Osteocyte (in vitro differentiated cells): ENCODE data around the gene RTN4R. TPM values are rescaled to one million over a fixed set of nuclear protein-coding genes. Genes with fewer than 3 reads are reported as not detected.

Experiments
- DNase-seq: peaks from one replicate; pipeline ENCODE4 v3.0.0; 2021; ENCODE audit warnings: mixed read lengths; ENCODE audit not compliant: unreplicated experiment; ENCODE audit errors: extremely low spot score
- H3K27ac Mint-ChIP-seq: one replicate; pipeline ENCODE4 v1.8.0; 2021; ENCODE audit warnings: mild to moderate bottlenecking, mixed read lengths; ENCODE audit not compliant: unreplicated experiment
- H3K27me3 Mint-ChIP-seq: one replicate; pipeline ENCODE4 v1.8.0; 2021; ENCODE audit warnings: mixed read lengths; ENCODE audit not compliant: unreplicated experiment
- H3K36me3 Mint-ChIP-seq: one replicate; pipeline ENCODE4 v1.8.0; 2021; ENCODE audit warnings: mixed read lengths; ENCODE audit not compliant: unreplicated experiment
- H3K4me1 Mint-ChIP-seq: one replicate; pipeline ENCODE4 v1.8.0; 2021; ENCODE audit warnings: mixed read lengths; ENCODE audit not compliant: unreplicated experiment
- H3K4me3 Mint-ChIP-seq: one replicate; pipeline ENCODE4 v1.8.0; 2021; ENCODE audit warnings: mild to moderate bottlenecking, moderate library complexity, mixed read lengths; ENCODE audit not compliant: unreplicated experiment
- H3K9me3 Mint-ChIP-seq: one replicate; pipeline ENCODE4 v1.8.0; 2021; ENCODE audit warnings: mixed read lengths; ENCODE audit not compliant: unreplicated experiment
- total RNA-seq: library from RNA; stranded (reverse); gene quantifications from 2 replicates; pipeline ENCODE4 v1.2.1, GENCODE V29; 2021
- TF ChIP-seq, protein P1 (sequence below): fragments of 200-600 bp; sonication (generic); IDR thresholded peaks from 2 replicates; pipeline ENCODE4 v1.5.0; 2021; ENCODE audit warnings: antibody characterized with exemption, mild to moderate bottlenecking, moderate library complexity

Gene RTN4R
- total RNA-seq, 1 donor from 2014 or later, result 1.5 TPM

DNA sequence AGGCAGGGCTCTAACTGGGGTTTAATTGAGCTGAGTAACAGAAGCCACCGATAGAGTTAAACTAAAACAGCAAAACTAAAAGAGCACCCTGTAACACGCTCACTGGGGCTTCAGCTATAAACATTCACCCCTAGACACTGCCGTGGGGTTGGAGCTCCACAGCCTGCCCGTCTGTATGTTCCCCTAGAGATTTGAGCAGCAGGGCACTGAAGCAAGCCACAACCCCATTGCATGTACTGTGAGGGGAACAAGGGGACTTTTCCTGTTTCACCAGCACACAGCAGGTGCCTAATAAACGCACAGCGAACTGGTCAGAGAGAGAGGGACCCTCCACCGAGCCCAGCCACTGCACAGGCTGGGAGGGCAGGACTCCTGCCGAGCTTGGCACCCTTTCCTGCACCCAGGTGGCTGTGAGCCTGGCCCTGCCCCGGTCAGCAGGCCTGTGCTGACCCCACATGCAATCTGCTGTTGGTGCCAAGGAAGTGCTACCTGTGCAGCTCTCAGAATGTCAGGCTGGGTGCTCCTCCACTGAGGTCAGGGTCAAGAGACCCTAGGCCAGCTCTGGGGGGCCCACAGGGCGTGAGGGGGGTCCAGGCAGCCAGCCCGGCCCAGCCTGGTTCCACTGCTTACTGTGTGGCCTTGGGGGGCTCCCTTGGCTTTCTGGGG, 31.9 kb downstream of the RTN4R start:
- TF ChIP-seq, protein P1, sequence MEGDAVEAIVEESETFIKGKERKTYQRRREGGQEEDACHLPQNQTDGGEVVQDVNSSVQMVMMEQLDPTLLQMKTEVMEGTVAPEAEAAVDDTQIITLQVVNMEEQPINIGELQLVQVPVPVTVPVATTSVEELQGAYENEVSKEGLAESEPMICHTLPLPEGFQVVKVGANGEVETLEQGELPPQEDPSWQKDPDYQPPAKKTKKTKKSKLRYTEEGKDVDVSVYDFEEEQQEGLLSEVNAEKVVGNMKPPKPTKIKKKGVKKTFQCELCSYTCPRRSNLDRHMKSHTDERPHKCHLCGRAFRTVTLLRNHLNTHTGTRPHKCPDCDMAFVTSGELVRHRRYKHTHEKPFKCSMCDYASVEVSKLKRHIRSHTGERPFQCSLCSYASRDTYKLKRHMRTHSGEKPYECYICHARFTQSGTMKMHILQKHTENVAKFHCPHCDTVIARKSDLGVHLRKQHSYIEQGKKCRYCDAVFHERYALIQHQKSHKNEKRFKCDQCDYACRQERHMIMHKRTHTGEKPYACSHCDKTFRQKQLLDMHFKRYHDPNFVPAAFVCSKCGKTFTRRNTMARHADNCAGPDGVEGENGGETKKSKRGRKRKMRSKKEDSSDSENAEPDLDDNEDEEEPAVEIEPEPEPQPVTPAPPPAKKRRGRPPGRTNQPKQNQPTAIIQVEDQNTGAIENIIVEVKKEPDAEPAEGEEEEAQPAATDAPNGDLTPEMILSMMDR, result no peak
- H3K27me3 Mint-ChIP-seq, result no peaks in the 10 kb centered on the region
- no peak overlapping the region for H3K4me3 Mint-ChIP-seq
- H3K36me3 Mint-ChIP-seq, result no peaks in the 10 kb centered on the region
- DNase-seq, result no peak
- H3K27ac Mint-ChIP-seq, result no peak overlapping the region
- no peaks in the 10 kb centered on the region for H3K4me1 Mint-ChIP-seq
- no peaks in the 10 kb centered on the region for H3K9me3 Mint-ChIP-seq

DNA sequence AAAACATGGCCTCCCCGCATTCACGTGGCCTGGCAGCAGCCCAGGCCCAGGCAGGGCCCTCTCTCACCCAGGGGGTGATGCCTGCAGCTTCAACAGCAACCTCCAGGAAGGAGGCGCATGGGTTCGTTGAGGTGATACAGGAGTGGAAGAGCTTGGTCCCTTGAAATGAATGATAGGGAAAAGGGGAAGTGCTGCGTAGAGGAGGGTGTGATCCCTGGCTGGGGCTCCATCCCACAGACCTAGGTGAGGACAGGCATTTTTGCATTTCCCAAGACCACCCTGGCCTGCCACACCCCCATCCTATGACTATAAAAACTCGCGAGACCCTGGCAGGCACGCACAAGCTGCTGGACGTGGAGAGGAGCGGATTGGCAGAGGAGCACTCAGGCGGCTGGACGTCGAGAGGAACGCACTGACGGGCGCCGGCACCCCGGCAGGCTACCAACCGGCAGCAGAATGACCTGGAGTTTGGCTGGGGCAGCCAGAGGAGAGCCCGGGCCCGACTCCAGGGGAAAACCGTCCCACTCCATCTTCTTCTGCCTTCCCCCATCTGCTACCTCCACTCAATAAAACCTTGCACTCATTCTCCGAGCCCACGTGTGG, 32.6 kb downstream of the RTN4R start:
- H3K4me1 Mint-ChIP-seq, result no peaks in the 10 kb centered on the region
- no peak overlapping the region for H3K27ac Mint-ChIP-seq
- H3K4me3 Mint-ChIP-seq, result no peak overlapping the region
- no peaks in the 10 kb centered on the region for H3K36me3 Mint-ChIP-seq
- TF ChIP-seq, protein P1, result no peak
- DNase-seq, result no peak
- H3K9me3 Mint-ChIP-seq, result no peaks in the 10 kb centered on the region
- no peaks in the 10 kb centered on the region for H3K27me3 Mint-ChIP-seq

DNA sequence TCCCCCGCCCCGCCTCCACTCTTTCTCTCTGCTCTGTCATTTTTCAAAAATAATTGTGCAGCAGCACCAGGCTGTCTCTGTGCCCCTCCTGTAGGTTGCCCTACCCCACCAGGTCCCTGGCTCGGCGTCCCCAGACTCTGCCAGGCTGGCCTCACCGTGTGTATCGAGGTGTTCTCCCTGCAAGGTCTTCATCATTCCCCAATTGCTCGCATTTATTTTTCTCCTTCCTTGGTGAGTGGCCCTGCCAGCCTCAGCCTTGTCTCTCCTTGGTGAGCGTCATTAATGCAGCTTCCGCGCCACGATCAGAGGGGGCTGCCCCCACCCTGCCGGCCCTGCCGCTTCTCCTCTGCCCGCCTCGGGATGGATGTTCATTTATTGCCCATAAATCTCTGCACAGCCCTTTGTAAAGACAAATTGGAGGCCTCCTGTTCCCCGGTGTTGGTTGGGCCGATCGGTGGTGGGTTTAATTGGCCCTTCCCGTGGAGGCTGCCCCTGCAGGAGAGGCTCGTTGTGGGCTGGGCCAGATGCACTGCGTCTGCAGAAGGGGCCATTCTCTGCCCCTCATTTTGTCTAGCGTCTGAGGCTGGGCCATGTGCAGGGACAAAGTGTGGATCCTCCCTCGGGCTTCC, 33.2 kb downstream of the RTN4R start:
- Mint-ChIP-seq H3K4me1 (peaks cover 2% of the 10 kb centered on the region), H3K36me3 (no peaks in the 10 kb centered on the region), H3K27me3 (no peaks in the 10 kb centered on the region), H3K27ac (no peak overlapping the region), H3K9me3 (no peaks in the 10 kb centered on the region), H3K4me3 (no peak overlapping the region)
- TF ChIP-seq, protein P1, result no peak
- no peak for DNase-seq

DNA sequence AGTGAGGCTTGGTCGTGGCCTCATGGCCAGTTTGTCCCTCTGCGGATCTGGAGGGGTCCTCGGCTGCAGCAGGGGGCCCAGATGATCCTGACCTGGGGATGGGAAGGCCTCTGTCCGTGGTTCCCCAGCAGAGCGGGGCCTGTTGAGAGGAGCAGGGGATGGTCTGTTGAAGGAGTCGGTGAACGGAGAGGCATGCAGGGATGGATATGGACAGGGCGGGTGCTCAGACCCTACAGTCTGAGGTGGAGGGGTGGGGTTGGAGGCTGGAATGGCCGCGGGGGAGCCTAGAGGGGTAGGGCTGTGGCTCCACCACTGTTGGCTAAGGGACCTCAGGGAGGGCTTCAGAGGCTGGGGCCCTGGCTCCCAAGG, 33.8 kb downstream of the RTN4R start:
- peaks cover 2% of the 10 kb centered on the region for H3K4me1 Mint-ChIP-seq
- H3K4me3 Mint-ChIP-seq, result no peak overlapping the region
- no peaks in the 10 kb centered on the region for H3K9me3 Mint-ChIP-seq
- no peak overlapping the region for H3K27ac Mint-ChIP-seq
- TF ChIP-seq, protein P1, result no peak
- no peak for DNase-seq
- no peaks in the 10 kb centered on the region for H3K36me3 Mint-ChIP-seq
- no peaks in the 10 kb centered on the region for H3K27me3 Mint-ChIP-seq
